Measurements from ENCODE around the gene UNK.

Gene UNK

DNA sequence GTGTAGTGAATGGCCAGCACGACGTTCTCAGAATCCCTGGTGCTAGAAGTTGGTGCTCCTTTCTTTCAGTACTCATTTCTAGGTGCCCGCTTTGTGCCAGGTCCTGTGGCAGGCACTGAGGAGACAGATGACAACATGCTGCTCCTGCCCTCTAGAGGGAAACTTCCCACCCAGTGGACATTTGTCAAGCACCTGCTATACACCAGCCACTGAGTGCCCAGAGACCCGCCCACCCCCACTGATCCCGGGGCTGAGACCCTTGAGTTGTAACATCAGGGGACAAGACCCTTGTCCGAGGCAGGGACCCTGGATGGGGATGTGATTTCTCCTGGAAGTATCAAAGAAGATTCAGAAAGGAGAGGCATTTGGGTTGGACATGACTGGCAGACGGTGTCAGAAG is 34.5 kb downstream of the UNK start:
- no peak overlapping the region for H3K4me3 ChIP-seq (ENCODE audit: low read depth, low read length)
- TF ChIP-seq, protein P1, sequence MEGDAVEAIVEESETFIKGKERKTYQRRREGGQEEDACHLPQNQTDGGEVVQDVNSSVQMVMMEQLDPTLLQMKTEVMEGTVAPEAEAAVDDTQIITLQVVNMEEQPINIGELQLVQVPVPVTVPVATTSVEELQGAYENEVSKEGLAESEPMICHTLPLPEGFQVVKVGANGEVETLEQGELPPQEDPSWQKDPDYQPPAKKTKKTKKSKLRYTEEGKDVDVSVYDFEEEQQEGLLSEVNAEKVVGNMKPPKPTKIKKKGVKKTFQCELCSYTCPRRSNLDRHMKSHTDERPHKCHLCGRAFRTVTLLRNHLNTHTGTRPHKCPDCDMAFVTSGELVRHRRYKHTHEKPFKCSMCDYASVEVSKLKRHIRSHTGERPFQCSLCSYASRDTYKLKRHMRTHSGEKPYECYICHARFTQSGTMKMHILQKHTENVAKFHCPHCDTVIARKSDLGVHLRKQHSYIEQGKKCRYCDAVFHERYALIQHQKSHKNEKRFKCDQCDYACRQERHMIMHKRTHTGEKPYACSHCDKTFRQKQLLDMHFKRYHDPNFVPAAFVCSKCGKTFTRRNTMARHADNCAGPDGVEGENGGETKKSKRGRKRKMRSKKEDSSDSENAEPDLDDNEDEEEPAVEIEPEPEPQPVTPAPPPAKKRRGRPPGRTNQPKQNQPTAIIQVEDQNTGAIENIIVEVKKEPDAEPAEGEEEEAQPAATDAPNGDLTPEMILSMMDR (IDR thresholded peaks at IDR 0.05; ENCODE audit: low read depth, low read length, missing control alignments) = no peak
- no peaks in the 10 kb centered on the region for H3K27me3 ChIP-seq (replicated peaks)
- no peak for DNase-seq
- H3K27ac ChIP-seq = no peak overlapping the region
- in situ Hi-C loops (cut with HindIII; ENCODE audit: low pct_ligation_motif_present, low sequenced_read_pairs) = no loop called here
- H3K36me3 ChIP-seq (replicated peaks) = peaks cover 36% of the 10 kb centered on the region

DNA sequence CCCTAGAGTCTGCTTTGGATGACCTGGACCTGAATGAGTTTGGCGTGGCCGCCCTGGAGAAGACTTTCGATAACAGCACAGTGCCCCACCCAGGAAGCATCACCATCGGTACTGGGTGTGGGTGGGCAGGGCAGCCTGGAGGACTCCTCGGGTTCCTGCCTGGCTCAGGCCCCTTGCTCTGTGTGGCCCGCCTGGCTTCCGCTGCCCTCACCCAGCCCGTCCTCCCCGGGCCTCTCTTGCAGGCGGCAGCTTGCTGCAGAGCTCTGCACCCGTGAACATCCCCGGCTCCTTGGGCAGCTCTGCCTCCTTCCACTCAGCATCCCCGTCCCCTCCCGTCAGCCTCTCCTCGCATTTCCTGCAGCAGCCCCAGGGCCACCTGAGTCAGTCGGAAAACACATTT is 35.1 kb downstream of the UNK start:
- Histone ChIP-seq H3K27ac (no peak overlapping the region), H3K27me3 (replicated peaks) (no peaks in the 10 kb centered on the region), H3K4me3 (ENCODE audit: low read depth, low read length) (no peak overlapping the region), H3K36me3 (replicated peaks) (peaks cover 36% of the 10 kb centered on the region)
- in situ Hi-C loops (cut with HindIII; ENCODE audit: low pct_ligation_motif_present, low sequenced_read_pairs) = no loop called here
- no peak for DNase-seq
- TF ChIP-seq, protein P1 (IDR thresholded peaks at IDR 0.05; ENCODE audit: low read depth, low read length, missing control alignments) = no peak

DNA sequence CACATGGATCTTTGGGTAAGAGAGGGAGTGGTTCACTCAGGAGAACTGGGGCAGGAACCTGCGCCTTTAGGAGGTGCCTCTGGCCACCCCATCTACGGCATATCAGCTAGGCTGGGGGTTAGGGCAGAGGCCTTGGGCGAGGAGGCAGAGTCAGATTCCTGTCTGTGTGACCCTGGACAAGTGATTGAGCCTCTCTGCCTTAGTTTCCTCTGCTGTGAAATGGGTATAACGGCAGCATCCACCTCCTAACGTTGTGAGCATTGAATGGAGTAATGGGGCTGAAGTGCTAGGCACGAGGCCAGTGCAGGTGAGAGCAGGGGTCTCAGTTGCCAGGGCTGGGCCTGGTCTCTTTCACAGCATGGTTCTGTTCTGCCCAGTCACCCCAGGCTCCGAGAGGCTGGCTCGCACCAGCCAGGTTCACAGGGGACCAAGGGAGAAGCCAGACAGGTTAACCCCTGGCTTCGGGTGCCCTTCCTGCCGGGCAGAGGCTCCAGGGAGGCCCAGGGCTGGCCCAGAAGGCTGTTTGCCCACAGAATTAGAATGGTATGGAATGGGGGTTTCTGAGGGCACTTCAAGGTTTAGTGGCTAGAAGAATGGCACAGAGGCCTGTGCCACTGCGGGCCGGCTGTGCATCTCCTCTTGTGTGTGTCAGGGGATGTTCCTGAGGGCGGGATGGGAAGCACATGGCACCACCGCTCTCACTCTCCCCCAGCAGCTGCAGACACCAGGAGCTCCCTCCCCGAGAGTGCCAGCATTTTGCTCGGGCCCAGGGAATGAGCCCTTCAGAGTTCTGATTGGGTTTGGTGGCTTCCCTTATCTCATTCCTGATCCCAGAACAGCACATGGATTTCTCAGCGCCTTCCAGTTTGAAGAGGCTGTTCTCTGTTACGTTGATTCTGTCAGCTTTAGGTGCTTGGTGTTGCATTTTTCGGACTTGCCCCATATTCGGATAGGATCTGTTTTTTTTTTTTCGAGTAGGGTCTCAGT is 35.8 kb downstream of the UNK start:
- Histone ChIP-seq H3K4me3 (ENCODE audit: low read depth, low read length) (no peak overlapping the region), H3K36me3 (replicated peaks) (peaks cover 36% of the 10 kb centered on the region), H3K27me3 (replicated peaks) (no peaks in the 10 kb centered on the region), H3K27ac (no peak overlapping the region)
- no peak for DNase-seq
- in situ Hi-C loops (cut with HindIII; ENCODE audit: low pct_ligation_motif_present, low sequenced_read_pairs) = no loop called here
- TF ChIP-seq, protein P1 (IDR thresholded peaks at IDR 0.05; ENCODE audit: low read depth, low read length, missing control alignments) = no peak

DNA sequence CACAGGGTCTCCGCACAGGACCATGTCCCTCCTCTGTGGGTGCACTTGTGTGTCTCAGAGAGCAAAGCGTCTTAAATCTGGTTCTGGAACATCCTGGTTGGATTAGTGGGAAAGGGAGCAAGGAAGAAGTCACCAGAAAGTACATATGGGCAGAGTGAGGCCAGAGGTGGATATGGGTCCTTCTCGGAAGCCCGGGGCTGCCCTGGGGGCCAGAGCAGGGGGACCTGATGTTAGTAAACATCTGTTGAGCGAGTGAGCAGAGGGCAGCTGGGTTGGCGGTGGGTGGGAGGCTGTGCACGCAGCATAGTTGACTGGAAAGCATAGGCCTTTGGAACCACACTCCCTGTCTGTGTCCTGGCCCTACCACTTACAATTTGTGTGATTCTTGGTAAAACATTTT is 36.9 kb downstream of the UNK start:
- Histone ChIP-seq H3K27me3 (replicated peaks) (no peaks in the 10 kb centered on the region), H3K36me3 (replicated peaks) (peaks cover 36% of the 10 kb centered on the region), H3K4me3 (ENCODE audit: low read depth, low read length) (no peak overlapping the region), H3K27ac (no peak overlapping the region)
- DNase-seq = no peak
- TF ChIP-seq, protein P1 (IDR thresholded peaks at IDR 0.05; ENCODE audit: low read depth, low read length, missing control alignments) = no peak
- in situ Hi-C loops (cut with HindIII; ENCODE audit: low pct_ligation_motif_present, low sequenced_read_pairs) = no loop called here

DNA sequence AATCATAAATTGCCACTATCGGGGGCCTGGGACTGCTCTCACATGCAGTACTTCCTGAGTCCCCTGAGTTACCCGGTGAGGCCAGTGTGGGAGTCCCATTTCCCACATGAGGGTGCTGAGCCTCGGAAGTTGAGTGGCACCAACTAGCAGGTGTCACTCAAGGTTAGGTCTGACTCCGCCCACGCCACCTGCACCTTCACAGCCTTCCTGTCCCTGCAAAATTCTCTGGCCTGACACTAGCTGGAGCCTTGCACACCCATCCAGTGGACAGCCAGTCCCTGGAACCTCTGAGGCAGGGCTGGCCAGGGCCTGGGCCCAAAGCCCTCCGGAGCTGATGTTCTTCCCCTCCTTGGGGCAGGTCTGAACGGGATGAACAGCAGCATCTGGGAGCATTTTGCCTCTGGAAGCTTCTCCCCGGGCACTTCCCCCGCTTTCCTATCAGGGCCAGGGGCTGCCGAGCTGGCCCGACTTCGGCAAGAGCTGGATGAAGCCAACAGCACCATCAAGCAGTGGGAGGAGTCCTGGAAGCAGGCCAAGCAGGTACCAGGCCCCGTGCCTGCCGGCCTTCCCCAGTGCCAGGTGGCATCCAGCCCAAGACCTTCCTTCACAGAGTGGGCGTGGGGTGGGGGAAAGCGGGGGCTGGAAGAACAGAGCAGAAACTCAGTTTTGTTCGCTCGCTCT is 37.7 kb downstream of the UNK start:
- in situ Hi-C loops (cut with HindIII; ENCODE audit: low pct_ligation_motif_present, low sequenced_read_pairs) = no loop called here
- TF ChIP-seq, protein P1 (IDR thresholded peaks at IDR 0.05; ENCODE audit: low read depth, low read length, missing control alignments) = no peak
- Histone ChIP-seq H3K27me3 (replicated peaks) (no peaks in the 10 kb centered on the region), H3K36me3 (replicated peaks) (peaks cover 36% of the 10 kb centered on the region), H3K4me3 (ENCODE audit: low read depth, low read length) (no peak overlapping the region), H3K27ac (no peak overlapping the region)
- DNase-seq = no peak
